Adipocyte (in vitro differentiated cells): ENCODE measurements around the gene CCDC197.

Experiments used
- DNase-seq: peaks from one replicate; pipeline ENCODE4 v3.0.0-alpha.2; 2015; ENCODE audit warnings: low read depth
- H3K27me3 ChIP-seq: replicated peaks from 2 replicates; pipeline ENCODE4 v1.7.0; 2013; ENCODE audit warnings: mild to moderate bottlenecking, low read length, moderate library complexity; ENCODE audit not compliant: control insufficient read depth, insufficient read depth
- H3K36me3 ChIP-seq: 2 replicates; pipeline ENCODE4 v1.7.0; 2013; ENCODE audit warnings: low read length, mild to moderate bottlenecking, moderate library complexity; ENCODE audit not compliant: control insufficient read depth, insufficient read depth, severe bottlenecking
- H3K4me1 ChIP-seq: 2 replicates; pipeline ENCODE4 v1.7.0; 2013; ENCODE audit warnings: mild to moderate bottlenecking, low read length, moderate library complexity; ENCODE audit not compliant: control insufficient read depth, insufficient read depth
- H3K4me3 ChIP-seq: 2 replicates; pipeline ENCODE4 v1.7.0; 2013; ENCODE audit warnings: mild to moderate bottlenecking, low read length, moderate library complexity
- H3K9ac ChIP-seq: 2 replicates; pipeline ENCODE4 v1.7.0; 2013; ENCODE audit warnings: mild to moderate bottlenecking, low read length, moderate library complexity
- H3K9me3 ChIP-seq: 2 replicates; pipeline ENCODE4 v1.7.0; 2013; ENCODE audit warnings: mild to moderate bottlenecking, low read length, moderate library complexity; ENCODE audit not compliant: control insufficient read depth

CCDC197 gene

DNA sequence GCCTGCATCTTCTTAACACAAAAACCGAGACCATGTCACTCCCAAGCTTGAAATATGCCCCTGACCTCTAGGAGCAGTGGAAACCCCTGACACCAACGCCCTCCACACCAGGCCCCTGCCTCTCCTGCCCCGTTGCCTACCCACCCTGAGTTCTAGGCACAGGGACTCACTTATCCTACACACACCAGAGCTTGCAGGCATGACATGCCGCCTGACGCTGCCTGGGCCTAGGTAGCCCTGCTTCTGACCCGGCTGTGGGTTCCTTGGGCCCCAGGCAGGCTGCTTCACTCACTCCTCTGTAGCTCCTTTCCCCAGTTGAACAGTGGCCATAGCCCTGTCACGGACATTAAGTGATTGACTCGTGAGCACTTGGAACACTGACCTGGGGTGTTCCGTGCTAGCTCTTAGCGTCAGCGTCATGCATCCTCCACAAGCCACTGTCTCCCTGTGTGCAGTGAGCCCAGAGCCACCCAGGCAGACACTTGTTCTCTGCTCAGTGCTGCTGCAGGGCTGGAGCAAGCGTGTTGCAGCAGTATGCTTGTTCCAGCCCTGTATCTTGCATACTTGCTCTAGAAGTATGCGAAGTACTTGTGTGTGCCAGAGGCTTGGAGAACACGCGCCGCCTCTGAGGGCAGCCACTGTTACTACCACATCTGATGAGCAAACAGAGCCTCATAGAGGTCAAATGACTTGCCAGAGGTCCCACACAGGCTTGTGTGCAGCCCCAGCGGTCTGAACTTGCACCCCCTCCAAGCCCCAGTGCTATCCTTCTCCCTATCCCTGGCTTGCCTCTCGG, 44.6 kb downstream of the CCDC197 start:
- Histone ChIP-seq H3K4me3 (no peak overlapping the region), H3K4me1 (peaks cover 29% of the 10 kb centered on the region), H3K36me3 (peaks cover 33% of the 10 kb centered on the region), H3K27me3 (no peaks in the 10 kb centered on the region), H3K9ac (peak overlapping the region; percentile 21), H3K9me3 (no peaks in the 10 kb centered on the region)
- no peak for DNase-seq

DNA sequence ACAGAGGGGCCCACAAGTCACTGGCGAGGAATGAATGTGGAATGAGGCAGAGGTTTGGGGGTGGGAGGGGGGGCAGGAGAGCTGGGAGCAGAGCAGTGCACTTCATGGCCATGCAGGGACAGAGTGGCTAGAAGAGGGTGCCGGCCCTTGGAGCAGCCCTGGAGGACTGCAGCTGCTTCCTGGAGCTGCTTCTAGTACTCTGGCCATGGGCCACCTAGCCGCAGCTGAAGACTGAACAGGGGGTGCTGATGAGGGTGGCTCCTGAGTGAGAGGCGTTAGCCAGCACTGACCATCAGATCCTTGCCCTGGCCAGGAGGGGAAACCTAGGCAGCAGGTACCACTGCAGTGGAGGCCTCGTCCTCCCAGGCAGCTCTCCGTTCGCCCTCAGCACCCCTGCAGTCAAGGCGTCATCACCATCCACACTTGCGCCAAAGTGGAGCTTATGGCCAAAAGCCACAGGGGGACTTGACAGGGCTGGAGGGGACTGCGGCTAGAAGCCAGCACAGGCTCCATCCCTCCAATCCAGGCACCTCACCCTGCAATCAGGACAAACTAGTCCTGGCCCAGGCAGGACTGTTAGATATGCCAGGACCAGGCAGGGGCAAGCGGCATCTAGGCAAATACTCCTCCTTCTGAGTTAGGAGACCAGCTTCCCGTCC, 45.5 kb downstream of the CCDC197 start:
- Histone ChIP-seq H3K4me3 (no peak overlapping the region), H3K9me3 (no peaks in the 10 kb centered on the region), H3K27me3 (no peaks in the 10 kb centered on the region), H3K4me1 (peaks cover 29% of the 10 kb centered on the region), H3K9ac (no peak overlapping the region), H3K36me3 (peaks cover 41% of the 10 kb centered on the region)
- no peak for DNase-seq

- Histone ChIP-seq H3K4me3 (no peak overlapping the region), H3K36me3 (peaks cover 48% of the 10 kb centered on the region), H3K9me3 (no peaks in the 10 kb centered on the region), H3K9ac (no peak overlapping the region), H3K27me3 (no peaks in the 10 kb centered on the region), H3K4me1 (peaks cover 29% of the 10 kb centered on the region)
- DNase-seq = no peak
Observed at GRCh38 chr14:94043111-94043755, 46.1 kb downstream of the CCDC197 start.

GRCh38 chr14:94043756-94044475, 46.8 kb downstream of the CCDC197 start:
- no peak for DNase-seq
- no peaks in the 10 kb centered on the region for H3K9me3 ChIP-seq

DNA sequence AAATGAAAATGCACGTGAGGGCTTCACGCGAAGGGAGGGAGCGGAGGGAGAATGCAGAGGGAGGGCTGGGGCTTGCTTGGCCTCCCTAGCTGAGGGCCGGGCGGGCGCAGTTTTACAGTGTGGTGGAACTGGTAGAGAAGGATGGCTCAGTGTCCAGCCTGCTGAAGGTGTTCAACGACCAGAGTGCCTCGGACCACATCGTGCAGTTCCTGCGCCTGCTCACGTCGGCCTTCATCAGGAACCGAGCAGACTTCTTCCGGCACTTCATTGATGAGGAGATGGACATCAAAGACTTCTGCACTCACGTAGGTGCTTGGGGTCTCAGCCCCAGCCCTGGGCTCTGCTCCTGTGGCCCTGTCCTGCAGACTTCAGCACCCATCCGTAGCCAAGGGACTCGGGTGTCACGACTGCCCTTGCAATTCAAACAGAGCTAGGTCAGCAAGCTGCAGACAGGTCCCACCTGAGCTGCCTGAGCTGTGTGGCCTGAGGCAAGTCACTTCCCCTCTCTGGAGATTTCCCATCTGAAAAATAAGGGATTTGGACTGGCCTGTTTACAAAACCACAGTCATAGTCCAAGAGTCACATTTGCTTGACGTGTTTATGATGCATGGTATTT, 47.5 kb downstream of the CCDC197 start:
- Histone ChIP-seq H3K9ac (no peak overlapping the region), H3K4me1 (peaks cover 29% of the 10 kb centered on the region), H3K4me3 (no peak overlapping the region), H3K36me3 (peaks cover 61% of the 10 kb centered on the region), H3K9me3 (no peaks in the 10 kb centered on the region), H3K27me3 (no peaks in the 10 kb centered on the region)
- DNase-seq = no peak

More at GRCh38 chr14:94043756-94044475, 46.8 kb downstream of the CCDC197 start:
- Histone ChIP-seq H3K27me3 (no peaks in the 10 kb centered on the region), H3K36me3 (peaks cover 54% of the 10 kb centered on the region), H3K9ac (no peak overlapping the region), H3K4me3 (no peak overlapping the region), H3K4me1 (peaks cover 29% of the 10 kb centered on the region)

- no peak overlapping the region for H3K4me3 ChIP-seq
- H3K9ac ChIP-seq = no peak overlapping the region
- H3K4me1 ChIP-seq = peaks cover 29% of the 10 kb centered on the region
- peaks cover 66% of the 10 kb centered on the region for H3K36me3 ChIP-seq
- H3K27me3 ChIP-seq = no peaks in the 10 kb centered on the region
- no peak for DNase-seq
- H3K9me3 ChIP-seq = no peaks in the 10 kb centered on the region
Observed at GRCh38 chr14:94045101-94045500, 48.0 kb downstream of the CCDC197 start.

GRCh38 chr14:94045563-94046345, 48.7 kb downstream of the CCDC197 start:
- no peaks in the 10 kb centered on the region for H3K9me3 ChIP-seq
- no peak for DNase-seq
- H3K4me3 ChIP-seq = no peak overlapping the region
- no peaks in the 10 kb centered on the region for H3K27me3 ChIP-seq
- H3K36me3 ChIP-seq = peaks cover 73% of the 10 kb centered on the region
- H3K9ac ChIP-seq = no peak overlapping the region
- H3K4me1 ChIP-seq = peaks cover 31% of the 10 kb centered on the region

GRCh38 chr14:94046696-94047250, 49.7 kb downstream of the CCDC197 start:
- no peaks in the 10 kb centered on the region for H3K27me3 ChIP-seq
- no peaks in the 10 kb centered on the region for H3K9me3 ChIP-seq
- DNase-seq = no peak
- H3K4me1 ChIP-seq = peaks cover 31% of the 10 kb centered on the region
- no peak overlapping the region for H3K9ac ChIP-seq
- peaks cover 82% of the 10 kb centered on the region for H3K36me3 ChIP-seq
- H3K4me3 ChIP-seq = no peak overlapping the region

DNA sequence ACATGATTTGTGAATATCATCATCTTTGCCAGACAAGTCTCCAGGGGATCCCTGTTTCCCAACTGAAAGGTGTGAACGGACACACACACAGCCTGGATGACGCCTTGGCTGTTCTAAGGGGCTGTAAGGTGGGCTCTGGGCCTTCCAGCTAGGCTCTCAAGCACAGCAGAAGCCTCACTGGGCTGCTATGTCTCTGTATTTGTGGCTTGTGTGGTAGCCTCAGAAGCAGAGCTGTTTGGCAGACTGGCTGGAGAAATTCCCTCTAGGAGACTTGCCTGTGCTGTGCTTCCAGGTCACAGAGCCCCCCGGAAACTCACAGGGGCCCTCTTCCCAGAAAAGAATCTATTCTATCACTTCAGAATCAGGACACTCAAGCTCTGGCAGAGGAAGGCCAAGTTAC, 50.5 kb downstream of the CCDC197 start:
- Histone ChIP-seq H3K36me3 (peaks cover 91% of the 10 kb centered on the region), H3K9me3 (no peaks in the 10 kb centered on the region), H3K4me1 (peaks cover 27% of the 10 kb centered on the region), H3K9ac (no peak overlapping the region), H3K27me3 (no peaks in the 10 kb centered on the region), H3K4me3 (no peak overlapping the region)
- DNase-seq = no peak
